ENCODE data around the gene SIAH2. TPM values are rescaled to one million over a fixed set of nuclear protein-coding genes. Genes with fewer than 3 reads are reported as not detected.

The SIAH2 gene
- total RNA-seq, 1 donor from 2014 or later: 39.7 TPM

- no peaks in the 10 kb centered on the region for H3K27me3 Mint-ChIP-seq (ENCODE audit: low read depth)
- TF ChIP-seq CTCF (IDR thresholded peaks at IDR 0.05): no peak
- no peaks in the 10 kb centered on the region for H3K36me3 Mint-ChIP-seq (ENCODE audit: low read depth)
- H3K4me3 Mint-ChIP-seq (ENCODE audit: unreplicated experiment): no peak overlapping the region
- peak overlapping the region; percentile 27 for H3K27ac Mint-ChIP-seq (ENCODE audit: unreplicated experiment)
- H3K4me1 Mint-ChIP-seq (ENCODE audit: low read depth): peaks cover 7% of the 10 kb centered on the region
- no peak for DNase-seq (ENCODE audit: low spot score)
- no peaks in the 10 kb centered on the region for H3K9me3 Mint-ChIP-seq (ENCODE audit: low read depth)
Observed at GRCh38 chr3:150783920-150784746, 21.2 kb upstream of the SIAH2 start.

GRCh38 chr3:150783316-150783715 lies 20.3 kb upstream of the SIAH2 start:
- no peaks in the 10 kb centered on the region for H3K36me3 Mint-ChIP-seq (ENCODE audit: low read depth)
- H3K27me3 Mint-ChIP-seq (ENCODE audit: low read depth): no peaks in the 10 kb centered on the region
- peaks cover 7% of the 10 kb centered on the region for H3K4me1 Mint-ChIP-seq (ENCODE audit: low read depth)
- no peaks in the 10 kb centered on the region for H3K9me3 Mint-ChIP-seq (ENCODE audit: low read depth)
- no peak overlapping the region for H3K27ac Mint-ChIP-seq (ENCODE audit: unreplicated experiment)
- DNase-seq (ENCODE audit: low spot score): no peak
- no peak for TF ChIP-seq CTCF (IDR thresholded peaks at IDR 0.05)
- H3K4me3 Mint-ChIP-seq (ENCODE audit: unreplicated experiment): no peak overlapping the region

GRCh38 chr3:150779402-150779858 lies 16.5 kb upstream of the SIAH2 start:
- Mint-ChIP-seq H3K36me3 (ENCODE audit: low read depth) (no peaks in the 10 kb centered on the region), H3K4me3 (ENCODE audit: unreplicated experiment) (no peak overlapping the region), H3K4me1 (ENCODE audit: low read depth) (no peaks in the 10 kb centered on the region), H3K9me3 (ENCODE audit: low read depth) (no peaks in the 10 kb centered on the region), H3K27ac (ENCODE audit: unreplicated experiment) (no peak overlapping the region), H3K27me3 (ENCODE audit: low read depth) (no peaks in the 10 kb centered on the region)
- peak; percentile 16 for TF ChIP-seq CTCF (IDR thresholded peaks at IDR 0.05)
- DNase-seq (ENCODE audit: low spot score): peak; percentile 88

GRCh38 chr3:150778793-150779401 lies 15.9 kb upstream of the SIAH2 start:
- Mint-ChIP-seq H3K9me3 (ENCODE audit: low read depth) (no peaks in the 10 kb centered on the region), H3K4me1 (ENCODE audit: low read depth) (no peaks in the 10 kb centered on the region), H3K27me3 (ENCODE audit: low read depth) (no peaks in the 10 kb centered on the region), H3K4me3 (ENCODE audit: unreplicated experiment) (no peak overlapping the region), H3K36me3 (ENCODE audit: low read depth) (no peaks in the 10 kb centered on the region), H3K27ac (ENCODE audit: unreplicated experiment) (no peak overlapping the region)
- DNase-seq (ENCODE audit: low spot score): peak; percentile 88
- no peak for TF ChIP-seq CTCF (IDR thresholded peaks at IDR 0.05)

GRCh38 chr3:150775001-150775599 lies 12.1 kb upstream of the SIAH2 start:
- Mint-ChIP-seq H3K27ac (ENCODE audit: unreplicated experiment) (no peak overlapping the region), H3K36me3 (ENCODE audit: low read depth) (no peaks in the 10 kb centered on the region), H3K27me3 (ENCODE audit: low read depth) (no peaks in the 10 kb centered on the region), H3K9me3 (ENCODE audit: low read depth) (no peaks in the 10 kb centered on the region), H3K4me3 (ENCODE audit: unreplicated experiment) (no peak overlapping the region), H3K4me1 (ENCODE audit: low read depth) (peaks cover 12% of the 10 kb centered on the region)
- no peak for TF ChIP-seq CTCF (IDR thresholded peaks at IDR 0.05)
- DNase-seq (ENCODE audit: low spot score): no peak
